Central memory CD8-positive, alpha-beta T cell (primary cell): ENCODE results near the gene PDK3.

Source experiments
- ATAC-seq: fragments of 150-1000 bp; cut with Tn5 transposase; replicated peaks from 2 replicates; pipeline ENCODE4 v1.10.0; 2022; ENCODE audit warnings: mild to moderate bottlenecking, moderate FRiP score, moderate number of reproducible peaks; ENCODE audit not compliant: poor library complexity, severe bottlenecking; ENCODE audit errors: extremely low read depth
- DNase-seq, 2 donors: peaks; one replicate each; pipeline ENCODE4 v3.0.0; 2021; ENCODE audit warnings: low spot score in 2 of 2
- H3K27ac Mint-ChIP-seq: one replicate; pipeline ENCODE4 v1.8.0; 2022; ENCODE audit warnings: low read depth, mild to moderate bottlenecking, moderate library complexity, mixed read lengths
- H3K27me3 Mint-ChIP-seq: one replicate; pipeline ENCODE4 v1.8.0; 2022; ENCODE audit warnings: mixed read lengths
- H3K36me3 Mint-ChIP-seq: one replicate; pipeline ENCODE4 v1.8.0; 2022; ENCODE audit warnings: mild to moderate bottlenecking, moderate library complexity, mixed read lengths; ENCODE audit not compliant: insufficient read depth
- H3K4me1 Mint-ChIP-seq: one replicate; pipeline ENCODE4 v1.8.0; 2022; ENCODE audit warnings: mixed read lengths
- H3K4me3 Mint-ChIP-seq: one replicate; pipeline ENCODE4 v1.8.0; 2022; ENCODE audit warnings: mild to moderate bottlenecking, moderate library complexity, mixed read lengths
- H3K9me3 Mint-ChIP-seq: one replicate; pipeline ENCODE4 v1.8.0; 2022; ENCODE audit warnings: mixed read lengths

The PDK3 gene

DNA sequence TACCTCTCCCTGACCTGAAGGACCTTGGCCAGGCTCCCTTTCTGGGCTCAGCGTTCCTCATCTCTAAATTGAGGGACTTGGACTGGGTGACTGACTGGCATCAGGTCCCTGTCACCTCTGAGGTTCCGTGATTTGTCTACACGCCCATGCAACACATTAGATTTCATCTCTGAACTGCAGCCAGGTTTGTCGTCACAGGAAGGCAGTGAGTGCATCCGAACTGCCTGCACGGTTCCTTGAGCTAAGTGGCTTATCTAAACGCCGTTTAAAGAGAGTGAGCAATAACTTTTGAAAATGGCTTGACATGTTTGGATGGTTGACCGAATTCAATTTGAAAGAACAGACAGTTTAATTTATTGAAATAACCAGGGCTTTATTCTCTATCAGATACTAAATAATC is 112.0 kb downstream of the PDK3 start:
- DNase-seq: no peak
- Mint-ChIP-seq H3K4me1 (no peaks in the 10 kb centered on the region), H3K9me3 (no peaks in the 10 kb centered on the region), H3K27me3 (peaks cover 11% of the 10 kb centered on the region), H3K36me3 (no peaks in the 10 kb centered on the region), H3K27ac (no peak overlapping the region), H3K4me3 (no peak overlapping the region)
- no peak for ATAC-seq
